Thyroid gland (tissue), 4 donors: ENCODE data around the gene PARVB. TPM values are rescaled to one million over a fixed set of nuclear protein-coding genes. Genes with fewer than 3 reads are reported as not detected.

Experiments
- DNase-seq, 2 donors: peaks; one replicate each; pipeline ENCODE4 v3.0.0-alpha.2; 2019
- H3K27ac ChIP-seq, 3 donors: fragments of 200-600 bp; sonication (generic); 1 replicate in 2 of 3; 2 replicates in 1 of 3; pipeline ENCODE4 v1.5.1; 2016 to 2019; ENCODE audit warnings: mild to moderate bottlenecking in 1 of 3, moderate library complexity in 1 of 3
- H3K27me3 ChIP-seq: fragments of 200-600 bp; sonication (generic); one replicate; pipeline ENCODE4 v1.5.1; 2019
- H3K36me3 ChIP-seq, 2 donors: fragments of 200-600 bp; sonication (generic); one replicate each; pipeline ENCODE4 v1.5.1; 2016 to 2019
- H3K4me1 ChIP-seq, 2 donors: fragments of 200-600 bp; sonication (generic); one replicate each; pipeline ENCODE4 v1.5.1; 2017 to 2019
- H3K4me3 ChIP-seq, 3 donors: fragments of 200-600 bp; sonication (generic); replicated peaks in 1 of 3; 1 replicate in 2 of 3; 2 replicates in 1 of 3; pipeline ENCODE4 v1.5.1; 2016; ENCODE audit warnings: mild to moderate bottlenecking in 1 of 3
- H3K9me3 ChIP-seq: fragments of 200-600 bp; sonication (generic); one replicate; pipeline ENCODE4 v1.5.1; 2017
- POLR2A ChIP-seq, 2 donors: fragments of 450-650 bp; IDR thresholded peaks; one replicate each; pipeline ENCODE4 v1.6.1; 2017; ENCODE audit warnings: antibody characterized with exemption in 2 of 2, mild to moderate bottlenecking in 2 of 2, moderate library complexity in 1 of 2
- WGBS, 2 donors: methylation state at CpG; one replicate each; pipeline ENCODE4 v1.1.5; 2017; 5-methylcytosine and 5-hydroxymethylcytosine counted together
- intact Hi-C: fragments of 100-400 bp; cut with DNase I; formaldehyde crosslinking; loops from one replicate; pipeline ENCODE4 v1.15.1; 2023
- total RNA-seq, 4 donors: library from RNA; depleted of rRNA; stranded (reverse); fragments of >200 nt; gene quantifications; one replicate each; pipeline ENCODE4 v1.2.3, GENCODE V29; 2016
- TF ChIP-seq, protein P1 (sequence below), 6 experiments: fragments of 200-600 bp in 3 of 6; fragments of 450-650 bp in 3 of 6; sonication (generic) in 3 of 6; IDR thresholded peaks; one replicate each; pipeline ENCODE4 v1.5.1; 2016 to 2019; ENCODE audit warnings: antibody characterized with exemption in 6 of 6, mild to moderate bottlenecking in 2 of 6, inconsistent platforms in 1 of 6, moderate library complexity in 1 of 6

The PARVB gene
- total RNA-seq, 4 donors from 2014 or later: 6.7 to 34.9 (median 11.0) TPM

DNA sequence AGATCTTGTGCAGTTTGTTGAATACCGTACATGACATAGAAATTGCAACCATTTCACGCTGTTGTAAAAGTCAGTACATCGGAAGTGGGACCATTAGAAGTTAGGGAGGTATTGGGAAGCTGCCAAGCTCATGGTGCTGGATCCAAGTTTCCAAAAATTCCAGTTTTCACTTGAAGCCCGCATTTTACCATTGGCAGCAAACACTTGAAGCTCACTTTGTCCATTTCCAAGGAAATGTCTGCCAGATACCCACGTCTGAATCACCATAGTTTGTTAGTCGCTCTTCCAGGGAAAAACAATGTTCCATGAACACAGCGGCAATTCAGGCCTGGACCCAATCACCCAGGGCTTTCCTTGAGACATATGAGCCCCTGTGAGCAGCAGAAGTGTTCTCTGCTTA lies 22.6 kb upstream of the PARVB start:
- no peak for DNase-seq
- no peaks in the 10 kb centered on the region for H3K9me3 ChIP-seq
- H3K4me1 ChIP-seq: no peaks in the 10 kb centered on the region
- H3K4me3 ChIP-seq: no peak overlapping the region
- H3K36me3 ChIP-seq: peaks cover 11 to 14% of the 10 kb centered on the region in 2 donors
- intact Hi-C loops: no loop called here
- TF ChIP-seq, protein P1, sequence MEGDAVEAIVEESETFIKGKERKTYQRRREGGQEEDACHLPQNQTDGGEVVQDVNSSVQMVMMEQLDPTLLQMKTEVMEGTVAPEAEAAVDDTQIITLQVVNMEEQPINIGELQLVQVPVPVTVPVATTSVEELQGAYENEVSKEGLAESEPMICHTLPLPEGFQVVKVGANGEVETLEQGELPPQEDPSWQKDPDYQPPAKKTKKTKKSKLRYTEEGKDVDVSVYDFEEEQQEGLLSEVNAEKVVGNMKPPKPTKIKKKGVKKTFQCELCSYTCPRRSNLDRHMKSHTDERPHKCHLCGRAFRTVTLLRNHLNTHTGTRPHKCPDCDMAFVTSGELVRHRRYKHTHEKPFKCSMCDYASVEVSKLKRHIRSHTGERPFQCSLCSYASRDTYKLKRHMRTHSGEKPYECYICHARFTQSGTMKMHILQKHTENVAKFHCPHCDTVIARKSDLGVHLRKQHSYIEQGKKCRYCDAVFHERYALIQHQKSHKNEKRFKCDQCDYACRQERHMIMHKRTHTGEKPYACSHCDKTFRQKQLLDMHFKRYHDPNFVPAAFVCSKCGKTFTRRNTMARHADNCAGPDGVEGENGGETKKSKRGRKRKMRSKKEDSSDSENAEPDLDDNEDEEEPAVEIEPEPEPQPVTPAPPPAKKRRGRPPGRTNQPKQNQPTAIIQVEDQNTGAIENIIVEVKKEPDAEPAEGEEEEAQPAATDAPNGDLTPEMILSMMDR (IDR thresholded peaks at IDR 0.05): no peak
- TF ChIP-seq POLR2A (IDR thresholded peaks at IDR 0.05): no peak
- WGBS, 2 donors: 88 to 89% methylated on average over 7 of the region's 7 CpGs
- H3K27me3 ChIP-seq: no peaks in the 10 kb centered on the region
- no peak overlapping the region for H3K27ac ChIP-seq

GRCh38 chr22:44002324-44002723 lies 21.8 kb upstream of the PARVB start:
- no peak overlapping the region for H3K27ac ChIP-seq
- H3K4me1 ChIP-seq: no peaks in the 10 kb centered on the region
- no peaks in the 10 kb centered on the region for H3K27me3 ChIP-seq
- H3K36me3 ChIP-seq: peaks cover 3 to 11% of the 10 kb centered on the region in 2 donors
- WGBS, 2 donors: 89 to 91% methylated on average over 11 of the region's 11 CpGs
- intact Hi-C loops: no loop called here
- no peak overlapping the region for H3K4me3 ChIP-seq
- no peaks in the 10 kb centered on the region for H3K9me3 ChIP-seq
- TF ChIP-seq POLR2A (IDR thresholded peaks at IDR 0.05): no peak
- TF ChIP-seq, protein P1 (IDR thresholded peaks at IDR 0.05): no peak
- no peak for DNase-seq

- Histone ChIP-seq H3K36me3 (peaks cover 0 to 5% of the 10 kb centered on the region in 2 donors), H3K27me3 (no peaks in the 10 kb centered on the region), H3K4me1 (no peaks in the 10 kb centered on the region), H3K4me3 (no peak overlapping the region), H3K27ac (no peak overlapping the region), H3K9me3 (no peaks in the 10 kb centered on the region)
- WGBS, 2 donors: 81 to 88% methylated on average over 8 of the region's 8 CpGs
- intact Hi-C loops: no loop called here
- TF ChIP-seq POLR2A (IDR thresholded peaks at IDR 0.05): no peak
- TF ChIP-seq, protein P1 (IDR thresholded peaks at IDR 0.05): no peak
- DNase-seq: no peak
Observed at GRCh38 chr22:44002997-44003396, 21.1 kb upstream of the PARVB start.

- no peaks in the 10 kb centered on the region for H3K36me3 ChIP-seq
- H3K27ac ChIP-seq: no peak overlapping the region
- DNase-seq: no peak
- intact Hi-C loops: no loop called here
- no peaks in the 10 kb centered on the region for H3K9me3 ChIP-seq
- H3K4me1 ChIP-seq: no peaks in the 10 kb centered on the region
- WGBS, 2 donors: 63 to 69% methylated on average over 5 to 7 of the region's 7 CpGs
- H3K4me3 ChIP-seq: no peak overlapping the region
- no peak for TF ChIP-seq POLR2A (IDR thresholded peaks at IDR 0.05)
- TF ChIP-seq, protein P1 (IDR thresholded peaks at IDR 0.05): no peak
- no peaks in the 10 kb centered on the region for H3K27me3 ChIP-seq
Observed at GRCh38 chr22:44003405-44004103, 20.5 kb upstream of the PARVB start.

GRCh38 chr22:44004104-44004460 lies 20.0 kb upstream of the PARVB start:
- Histone ChIP-seq H3K9me3 (no peaks in the 10 kb centered on the region), H3K4me3 (no peak overlapping the region), H3K27me3 (no peaks in the 10 kb centered on the region), H3K36me3 (no peaks in the 10 kb centered on the region), H3K27ac (no peak overlapping the region), H3K4me1 (no peaks in the 10 kb centered on the region)
- no peak for DNase-seq
- intact Hi-C loops: no loop called here
- WGBS, 2 donors: 90 to 92% methylated on average over 7 of the region's 7 CpGs
- TF ChIP-seq, protein P1 (IDR thresholded peaks at IDR 0.05): no peak
- no peak for TF ChIP-seq POLR2A (IDR thresholded peaks at IDR 0.05)
